Osteocyte (in vitro differentiated cells): ENCODE results near the gene CORO1C. TPM values are rescaled to one million over a fixed set of nuclear protein-coding genes. Genes with fewer than 3 reads are reported as not detected.
A peak's percentile ranks its signal among the peaks of the same experiment; 100 is the strongest.

Experiments used
- DNase-seq: peaks from one replicate; pipeline ENCODE4 v3.0.0; 2021; ENCODE audit warnings: mixed read lengths; ENCODE audit not compliant: unreplicated experiment; ENCODE audit errors: extremely low spot score
- H3K27ac Mint-ChIP-seq: one replicate; pipeline ENCODE4 v1.8.0; 2021; ENCODE audit warnings: mild to moderate bottlenecking, mixed read lengths; ENCODE audit not compliant: unreplicated experiment
- H3K27me3 Mint-ChIP-seq: one replicate; pipeline ENCODE4 v1.8.0; 2021; ENCODE audit warnings: mixed read lengths; ENCODE audit not compliant: unreplicated experiment
- H3K36me3 Mint-ChIP-seq: one replicate; pipeline ENCODE4 v1.8.0; 2021; ENCODE audit warnings: mixed read lengths; ENCODE audit not compliant: unreplicated experiment
- H3K4me1 Mint-ChIP-seq: one replicate; pipeline ENCODE4 v1.8.0; 2021; ENCODE audit warnings: mixed read lengths; ENCODE audit not compliant: unreplicated experiment
- H3K4me3 Mint-ChIP-seq: one replicate; pipeline ENCODE4 v1.8.0; 2021; ENCODE audit warnings: mild to moderate bottlenecking, moderate library complexity, mixed read lengths; ENCODE audit not compliant: unreplicated experiment
- H3K9me3 Mint-ChIP-seq: one replicate; pipeline ENCODE4 v1.8.0; 2021; ENCODE audit warnings: mixed read lengths; ENCODE audit not compliant: unreplicated experiment
- CTCF ChIP-seq: fragments of 200-600 bp; sonication (generic); IDR thresholded peaks from 2 replicates; pipeline ENCODE4 v1.5.0; 2021; ENCODE audit warnings: antibody characterized with exemption, mild to moderate bottlenecking, moderate library complexity
- total RNA-seq: library from RNA; stranded (reverse); gene quantifications from 2 replicates; pipeline ENCODE4 v1.2.1, GENCODE V29; 2021

The CORO1C gene
- total RNA-seq, 1 donor from 2014 or later, result 234 TPM

GRCh38 chr12:108647585-108648287 lies 83.6 kb downstream of the CORO1C start:
- H3K4me3 Mint-ChIP-seq, result no peak overlapping the region

GRCh38 chr12:108646600-108647579 lies 84.4 kb downstream of the CORO1C start:
- Mint-ChIP-seq H3K27me3 (no peaks in the 10 kb centered on the region), H3K4me3 (no peak overlapping the region), H3K9me3 (no peaks in the 10 kb centered on the region), H3K36me3 (peaks cover 70% of the 10 kb centered on the region), H3K4me1 (peaks cover 26% of the 10 kb centered on the region), H3K27ac (no peak overlapping the region)
- DNase-seq, result no peak
- no peak for TF ChIP-seq CTCF

More at GRCh38 chr12:108647585-108648287, 83.6 kb downstream of the CORO1C start:
- Mint-ChIP-seq H3K27me3 (no peaks in the 10 kb centered on the region), H3K4me1 (peaks cover 26% of the 10 kb centered on the region), H3K36me3 (peaks cover 69% of the 10 kb centered on the region), H3K27ac (peak overlapping the region; percentile 32), H3K9me3 (no peaks in the 10 kb centered on the region)
- DNase-seq, result peak; percentile 57
- TF ChIP-seq CTCF, result no peak

GRCh38 chr12:108645686-108646599 lies 85.4 kb downstream of the CORO1C start:
- Mint-ChIP-seq H3K4me1 (peaks cover 26% of the 10 kb centered on the region), H3K4me3 (no peak overlapping the region), H3K9me3 (no peaks in the 10 kb centered on the region), H3K27me3 (no peaks in the 10 kb centered on the region), H3K36me3 (peaks cover 69% of the 10 kb centered on the region), H3K27ac (no peak overlapping the region)
- no peak for TF ChIP-seq CTCF
- peak; percentile 66 for DNase-seq

GRCh38 chr12:108644811-108645120 lies 86.6 kb downstream of the CORO1C start:
- no peak for DNase-seq
- Mint-ChIP-seq H3K27me3 (no peaks in the 10 kb centered on the region), H3K9me3 (no peaks in the 10 kb centered on the region), H3K36me3 (peaks cover 63% of the 10 kb centered on the region), H3K4me1 (peaks cover 27% of the 10 kb centered on the region), H3K27ac (no peak overlapping the region), H3K4me3 (no peak overlapping the region)
- TF ChIP-seq CTCF, result no peak
